ENCODE data around the gene ANKS1B. TPM values are rescaled to one million over a fixed set of nuclear protein-coding genes. Genes with fewer than 3 reads are reported as not detected.
A peak's percentile ranks its signal among the peaks of the same experiment; 100 is the strongest.

The ANKS1B gene
- total RNA-seq, 1 experiment from 2014 or later = 5.8 TPM

- Mint-ChIP-seq H3K9me3 (peaks cover 10% of the 10 kb centered on the region), H3K27ac (no peak overlapping the region), H3K4me3 (no peak overlapping the region), H3K27me3 (ENCODE audit: low read depth) (no peaks in the 10 kb centered on the region), H3K4me1 (peaks cover 14% of the 10 kb centered on the region), H3K36me3 (no peaks in the 10 kb centered on the region)
- ChIA-PET POLR2A (no interaction called here), CTCF (interaction anchor here (0.8 to 1.0 kb wide), 2 partner anchors 12 to 1311 kb away, joined by 3 read pairs; no protein-coding TSS in a partner anchor)
- DNase-seq (ENCODE audit: low spot score) (no peak), ATAC-seq (peak; percentile 53)
- no peak for TF ChIP-seq CREB1 (CRISPR knock-in tag; IDR thresholded peaks at IDR 0.05)
- TF ChIP-seq FOXJ3 (CRISPR knock-in tag; IDR thresholded peaks at IDR 0.05; ENCODE audit: borderline replicate concordance) = no peak
- TF ChIP-seq NFATC4 (CRISPR knock-in tag; IDR thresholded peaks at IDR 0.05) = no peak
- TF ChIP-seq EMX1 (CRISPR knock-in tag; IDR thresholded peaks at IDR 0.05) = no peak
- TF ChIP-seq USF1 (CRISPR knock-in tag; IDR thresholded peaks at IDR 0.05) = no peak
- no peak for TF ChIP-seq GABPB1 (CRISPR knock-in tag; IDR thresholded peaks at IDR 0.05)
- TF ChIP-seq ZSCAN18 (CRISPR knock-in tag; IDR thresholded peaks at IDR 0.05) = no peak
- no peak for TF ChIP-seq MXD4 (CRISPR knock-in tag; IDR thresholded peaks at IDR 0.05; ENCODE audit: borderline replicate concordance)
- TF ChIP-seq TCF7 (CRISPR knock-in tag; IDR thresholded peaks at IDR 0.05; ENCODE audit: low read depth) = no peak
- TF ChIP-seq ZNF425 (CRISPR knock-in tag; conservative IDR thresholded peaks at IDR 0.05) = no peak
- no peak for TF ChIP-seq STAT6 (CRISPR knock-in tag; conservative IDR thresholded peaks at IDR 0.05; ENCODE audit: low read depth)
- TF ChIP-seq ARID4B (CRISPR knock-in tag; IDR thresholded peaks at IDR 0.05; ENCODE audit: borderline replicate concordance) = no peak
- no peak for TF ChIP-seq RELA (CRISPR knock-in tag; IDR thresholded peaks at IDR 0.05; ENCODE audit: borderline replicate concordance)
- TF ChIP-seq RORB (CRISPR knock-in tag; IDR thresholded peaks at IDR 0.05) = no peak
Observed at GRCh38 chr12:99093166-99093565, 891.6 kb downstream of the ANKS1B start.
